Body of pancreas (tissue), 4 donors: ENCODE measurements around the gene NOL11. TPM values are rescaled to one million over a fixed set of nuclear protein-coding genes. Genes with fewer than 3 reads are reported as not detected.

Experiments used
- ATAC-seq: fragments of 150-250 bp; one replicate; pipeline ENCODE4 v1.9.1; 2016
- DNase-seq, 4 donors: peaks; one replicate each; pipeline ENCODE4 v3.0.0-alpha.2; 2019
- H3K27ac ChIP-seq, 4 donors: fragments of 200-600 bp; sonication (generic); 1 replicate in 3 of 4; 2 replicates in 1 of 4; pipeline versions ENCODE4 v1.5.1 to v1.6.1; 2016 to 2019; ENCODE audit warnings: mild to moderate bottlenecking in 1 of 4, mixed read lengths in 1 of 4, moderate library complexity in 1 of 4
- H3K27me3 ChIP-seq, 2 donors: fragments of 200-600 bp; sonication (generic); one replicate each; pipeline ENCODE4 v1.6.0; 2016; ENCODE audit warnings: mild to moderate bottlenecking in 1 of 2
- H3K36me3 ChIP-seq, 2 donors: fragments of 200-600 bp; sonication (generic); replicated peaks in 1 of 2; 2 replicates each; pipeline ENCODE4 v1.5.1; 2016; ENCODE audit warnings: low read depth in 2 of 2; ENCODE audit not compliant: insufficient read depth in 1 of 2
- H3K4me1 ChIP-seq: fragments of 200-600 bp; sonication (generic); one replicate; pipeline ENCODE4 v1.6.0; 2016
- H3K4me3 ChIP-seq, 2 donors: fragments of 200-600 bp; sonication (generic); 1 replicate in 1 of 2; 2 replicates in 1 of 2; pipeline ENCODE4 v1.5.1; 2016 to 2019
- H3K9me3 ChIP-seq, 3 donors: fragments of 200-600 bp; sonication (generic); 1 replicate in 2 of 3; 2 replicates in 1 of 3; pipeline ENCODE4 v1.5.1; 2016
- CTCF ChIP-seq, 7 experiments: fragments of 450-650 bp in 4 of 7; fragments of 200-600 bp in 3 of 7; sonication (generic) in 3 of 7; IDR thresholded peaks; one replicate each; pipeline ENCODE4 v1.5.1; 2016 to 2019; ENCODE audit warnings: antibody characterized with exemption in 7 of 7
- POLR2A ChIP-seq, 3 donors: fragments of 450-650 bp; IDR thresholded peaks; one replicate each; pipeline ENCODE4 v1.6.1; 2016; ENCODE audit warnings: antibody characterized with exemption in 3 of 3, mild to moderate bottlenecking in 2 of 3
- WGBS, 2 donors: methylation state at CpG; one replicate each; pipeline ENCODE4 v1.1.5; 2017; 5-methylcytosine and 5-hydroxymethylcytosine counted together
- intact Hi-C: fragments of 100-400 bp; cut with DNase I; formaldehyde crosslinking; loops from one replicate; pipeline ENCODE4 v1.15.1; 2023
- total RNA-seq, 2 donors: library from RNA; depleted of rRNA; stranded (reverse); fragments of >200 nt; gene quantifications; one replicate each; pipeline ENCODE4 v1.1.0, GENCODE V29; 2016

NOL11 gene
- total RNA-seq, 2 donors from 2014 or later: 15.0 to 15.8 TPM

DNA sequence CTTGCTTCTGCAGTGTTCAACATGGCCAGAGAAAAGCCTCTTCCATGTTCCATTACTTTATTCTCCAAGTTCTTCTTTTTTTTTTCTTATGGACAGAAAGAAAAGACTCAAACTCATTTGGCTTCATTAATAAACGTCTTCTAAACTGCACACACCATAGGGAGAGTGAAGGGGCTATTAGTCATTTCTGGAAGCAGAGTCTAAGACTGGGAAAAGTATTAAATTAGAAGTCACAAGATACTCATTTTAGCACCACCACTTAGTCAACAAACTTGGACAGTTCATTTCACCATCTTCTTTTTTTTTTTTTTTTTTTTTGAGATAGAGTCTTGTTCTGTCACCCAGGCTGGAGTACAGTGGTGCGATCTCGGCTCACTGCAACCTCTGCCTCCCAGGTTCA lies 52.8 kb downstream of the NOL11 start:
- no peak for ATAC-seq
- H3K36me3 ChIP-seq: no peaks in the 10 kb centered on the region
- no peaks in the 10 kb centered on the region for H3K4me1 ChIP-seq
- intact Hi-C loops: no loop called here
- TF ChIP-seq CTCF (IDR thresholded peaks at IDR 0.05) (no peak), POLR2A (IDR thresholded peaks at IDR 0.05) (no peak)
- H3K9me3 ChIP-seq: no peaks in the 10 kb centered on the region
- WGBS, 2 donors: 78 to 82% methylated on average over 3 of the region's 3 CpGs
- DNase-seq: no peak
- no peak overlapping the region for H3K27ac ChIP-seq
- H3K4me3 ChIP-seq: no peak overlapping the region
- H3K27me3 ChIP-seq: no peaks in the 10 kb centered on the region

DNA sequence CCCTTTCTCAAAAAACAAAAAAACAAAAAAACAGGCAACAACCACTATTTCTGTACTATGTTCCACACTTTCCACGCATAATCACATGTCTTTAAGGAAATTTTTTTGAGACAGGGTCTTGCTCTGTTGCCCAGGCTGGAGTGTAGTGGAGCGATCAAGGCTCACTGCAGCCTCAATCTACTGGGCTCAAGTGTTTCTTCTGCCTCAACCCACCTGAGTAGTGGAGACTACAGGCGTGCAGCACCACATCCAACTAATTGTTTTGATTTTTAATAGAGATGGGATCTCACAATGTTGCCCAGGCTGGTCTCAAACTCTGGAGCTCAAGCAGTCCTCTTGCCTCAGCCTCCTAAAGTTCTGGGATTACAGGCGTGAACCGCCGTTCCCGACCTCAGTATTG lies 54.9 kb downstream of the NOL11 start:
- ATAC-seq (no peak), DNase-seq (no peak)
- Histone ChIP-seq H3K27ac (no peak overlapping the region), H3K4me3 (no peak overlapping the region), H3K9me3 (no peaks in the 10 kb centered on the region), H3K4me1 (no peaks in the 10 kb centered on the region), H3K27me3 (no peaks in the 10 kb centered on the region), H3K36me3 (no peaks in the 10 kb centered on the region)
- intact Hi-C loops: no loop called here
- no peak for TF ChIP-seq CTCF (IDR thresholded peaks at IDR 0.05)
- no peak for TF ChIP-seq POLR2A (IDR thresholded peaks at IDR 0.05)
- WGBS, 2 donors: 82 to 84% methylated on average over 7 of the region's 7 CpGs

- no peak for DNase-seq
- Histone ChIP-seq H3K4me3 (no peak overlapping the region), H3K9me3 (no peaks in the 10 kb centered on the region), H3K27ac (no peak overlapping the region), H3K27me3 (no peaks in the 10 kb centered on the region), H3K4me1 (no peaks in the 10 kb centered on the region), H3K36me3 (no peaks in the 10 kb centered on the region)
- intact Hi-C loops: no loop called here
- no peak for TF ChIP-seq CTCF (IDR thresholded peaks at IDR 0.05)
- TF ChIP-seq POLR2A (IDR thresholded peaks at IDR 0.05): no peak
- WGBS, 2 donors: 58 to 69% methylated on average over 7 of the region's 7 CpGs
- ATAC-seq: no peak
Observed at GRCh38 chr17:67773246-67773645, 55.5 kb downstream of the NOL11 start.

DNA sequence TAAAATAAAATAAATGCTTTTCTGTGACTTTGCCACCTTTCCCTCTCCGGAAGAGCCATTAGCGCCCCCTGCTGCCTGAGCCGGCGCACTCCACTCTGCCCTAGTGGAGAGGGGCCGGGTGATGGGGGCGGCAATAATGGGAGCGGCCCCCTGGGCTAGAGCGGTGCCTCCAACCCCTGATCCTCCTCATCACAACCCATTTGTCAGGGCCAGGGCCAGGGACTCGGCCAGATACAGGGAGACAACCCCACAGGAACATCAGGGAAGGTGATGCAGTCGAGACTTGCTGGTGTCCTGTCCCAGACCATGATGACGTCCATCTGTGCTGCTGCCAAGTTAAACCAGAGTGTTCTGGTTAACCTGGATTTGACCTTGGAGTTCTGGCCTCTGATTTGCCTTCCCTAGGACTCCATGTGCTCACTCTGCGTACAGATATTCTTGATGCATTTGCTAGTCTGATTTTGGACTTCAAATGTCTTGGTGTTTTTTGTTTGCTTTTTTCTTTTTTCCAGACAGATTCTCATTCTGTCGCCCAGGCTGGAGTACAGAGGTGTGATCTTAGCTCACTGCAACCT lies 61.4 kb downstream of the NOL11 start:
- DNase-seq: peak; percentile 69 to 87 (median 70)
- peak overlapping the region in 2 of 4 donors; percentile 40 to 50 for H3K27ac ChIP-seq
- intact Hi-C loops: no loop called here
- TF ChIP-seq CTCF (IDR thresholded peaks at IDR 0.05) (peak in 6 of 7 experiments; percentile 29 to 58 (median 38)), POLR2A (IDR thresholded peaks at IDR 0.05) (no peak)
- H3K27me3 ChIP-seq: no peaks in the 10 kb centered on the region
- no peak overlapping the region for H3K4me3 ChIP-seq
- no peaks in the 10 kb centered on the region for H3K9me3 ChIP-seq
- peak; percentile 97 for ATAC-seq
- no peaks in the 10 kb centered on the region for H3K36me3 ChIP-seq
- 9 to 16% methylated on average over 9 to 13 of the region's 13 CpGs for WGBS, 2 donors
- peaks cover 11% of the 10 kb centered on the region for H3K4me1 ChIP-seq
